Stimulated activated CD4-positive, alpha-beta T cell treated with anti-CD3 and anti-CD28 coated beads, Interleukin-4, amount 100 ng/mL, for 4 hours (primary cell): ENCODE data around the gene RPAP3.

Experiments used
- DNase-seq, 2 experiments: peaks; one replicate each; pipeline ENCODE4 v3.0.0-alpha.2; 2020

RPAP3 gene

DNA sequence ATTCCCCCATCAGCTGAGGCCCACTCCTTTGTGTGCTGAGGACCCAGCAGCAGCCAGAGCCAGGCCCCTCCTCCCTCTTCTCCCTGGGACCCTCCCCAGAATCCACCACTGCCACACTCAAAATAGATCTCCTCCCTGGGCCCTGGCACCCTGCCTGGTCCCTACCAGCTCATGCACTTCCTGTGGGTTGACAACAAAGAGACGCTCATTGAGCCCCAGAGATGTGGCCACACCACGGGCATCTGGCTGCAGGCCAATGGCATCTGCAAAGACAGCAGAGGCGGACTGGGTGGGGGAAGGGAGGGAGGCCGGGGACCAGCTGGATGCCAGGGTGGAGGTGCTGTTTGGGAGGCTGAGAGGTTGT is 35.5 kb upstream of the RPAP3 start:
- peak; percentile 29 to 34 for DNase-seq

DNA sequence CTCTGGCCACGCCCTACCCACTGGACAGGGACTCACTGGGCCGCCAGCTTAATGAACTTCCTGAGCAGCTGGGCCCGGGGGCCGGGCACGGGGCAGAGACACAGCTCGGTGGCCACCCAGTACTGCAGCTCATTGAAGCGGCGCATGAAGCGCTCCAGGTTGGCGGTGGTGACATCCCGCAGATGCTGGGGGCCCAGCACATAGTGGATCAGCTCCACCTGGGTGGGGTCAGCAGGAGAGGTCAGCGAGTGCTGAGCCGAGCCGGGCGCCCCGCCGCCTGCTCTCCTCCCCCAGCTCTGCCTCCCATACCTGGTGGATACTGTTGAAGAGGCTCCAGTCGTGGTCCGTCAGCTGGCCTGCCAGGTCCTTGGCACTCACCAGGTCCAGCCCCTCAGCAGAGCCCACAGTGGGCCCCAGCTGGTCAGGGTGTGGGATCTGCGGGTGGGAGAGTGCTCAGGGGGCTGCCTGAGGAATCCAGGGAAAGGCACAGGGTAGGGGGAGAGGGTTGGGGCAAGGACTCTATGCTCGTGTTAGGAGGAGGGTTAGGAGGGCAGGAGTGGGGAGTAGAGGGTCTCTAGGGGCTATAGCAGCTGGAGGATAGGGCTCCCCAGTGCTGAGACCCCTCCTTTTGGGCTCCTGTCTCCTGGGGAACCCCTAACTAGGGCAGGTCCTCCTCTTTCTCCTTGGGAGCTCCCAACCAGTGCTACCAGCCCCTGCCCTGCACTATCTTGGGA is 34.9 kb upstream of the RPAP3 start:
- no peak for DNase-seq

DNA sequence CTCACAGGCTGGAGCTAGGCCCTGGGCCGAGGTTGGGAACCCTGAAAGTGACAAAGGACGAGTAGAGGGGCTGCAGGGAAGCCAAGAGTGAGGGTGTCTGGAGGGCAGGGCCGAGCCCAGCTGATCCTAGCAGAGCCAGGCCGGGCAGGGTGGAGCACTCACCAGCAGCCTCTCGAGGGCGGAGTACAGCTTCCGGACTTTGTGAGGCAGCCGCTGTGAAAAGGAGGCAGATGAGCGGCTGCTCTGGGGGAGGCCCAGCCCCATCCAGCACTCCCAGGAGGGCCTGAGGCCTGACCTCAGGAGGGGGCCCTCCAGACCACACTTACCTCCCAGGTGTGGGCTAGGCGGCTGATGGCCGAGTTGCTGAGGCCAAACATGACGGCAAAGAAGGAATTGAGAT is 34.1 kb upstream of the RPAP3 start:
- DNase-seq: no peak

GRCh38 chr12:47739297-47739696 is 33.5 kb upstream of the RPAP3 start:
- DNase-seq: no peak

GRCh38 chr12:47737936-47738594 is 32.2 kb upstream of the RPAP3 start:
- DNase-seq: no peak

DNA sequence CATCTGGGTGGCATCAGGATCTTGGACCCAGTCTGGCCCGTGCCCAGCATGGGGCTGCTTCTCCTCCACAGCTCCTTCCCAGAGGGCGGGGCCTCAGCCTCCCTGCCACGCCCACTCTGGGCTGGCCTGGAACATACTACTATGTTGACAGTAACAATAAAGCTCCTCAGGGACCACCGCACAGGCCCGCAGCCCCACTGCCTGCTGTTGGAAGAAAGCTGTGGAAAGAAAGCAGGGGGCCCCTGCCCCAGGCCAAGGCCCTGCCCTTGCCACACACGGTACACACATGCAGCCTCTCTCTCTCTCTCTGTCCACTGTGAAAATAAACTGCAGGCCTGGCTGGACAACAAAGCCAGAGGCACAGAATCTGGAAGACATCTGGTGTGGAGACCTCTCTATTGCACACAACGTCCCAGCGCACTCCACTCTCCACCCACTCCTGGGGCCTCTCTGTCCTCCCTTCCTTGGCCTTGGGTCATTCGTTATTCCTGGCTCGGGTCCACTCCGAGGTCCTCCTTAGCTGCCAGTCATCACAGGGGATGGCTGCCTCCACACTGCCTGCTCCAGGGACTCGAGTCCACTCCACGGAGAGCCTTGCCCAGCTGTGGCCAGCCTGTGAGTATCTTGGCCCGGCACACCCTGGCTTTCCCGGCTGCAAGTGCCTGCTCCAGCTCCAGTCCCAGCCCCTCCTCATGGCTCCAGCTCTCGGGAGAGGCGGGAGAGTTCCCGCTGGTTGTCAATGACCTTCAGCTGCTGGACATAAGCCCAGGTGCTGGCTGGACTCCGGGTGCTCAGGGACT is 31.2 kb upstream of the RPAP3 start:
- no peak for DNase-seq

- no peak for DNase-seq
Measured at GRCh38 chr12:47736216-47736615, 30.4 kb upstream of the RPAP3 start.

- DNase-seq: no peak
Measured at GRCh38 chr12:47735649-47736048, 29.8 kb upstream of the RPAP3 start.

DNA sequence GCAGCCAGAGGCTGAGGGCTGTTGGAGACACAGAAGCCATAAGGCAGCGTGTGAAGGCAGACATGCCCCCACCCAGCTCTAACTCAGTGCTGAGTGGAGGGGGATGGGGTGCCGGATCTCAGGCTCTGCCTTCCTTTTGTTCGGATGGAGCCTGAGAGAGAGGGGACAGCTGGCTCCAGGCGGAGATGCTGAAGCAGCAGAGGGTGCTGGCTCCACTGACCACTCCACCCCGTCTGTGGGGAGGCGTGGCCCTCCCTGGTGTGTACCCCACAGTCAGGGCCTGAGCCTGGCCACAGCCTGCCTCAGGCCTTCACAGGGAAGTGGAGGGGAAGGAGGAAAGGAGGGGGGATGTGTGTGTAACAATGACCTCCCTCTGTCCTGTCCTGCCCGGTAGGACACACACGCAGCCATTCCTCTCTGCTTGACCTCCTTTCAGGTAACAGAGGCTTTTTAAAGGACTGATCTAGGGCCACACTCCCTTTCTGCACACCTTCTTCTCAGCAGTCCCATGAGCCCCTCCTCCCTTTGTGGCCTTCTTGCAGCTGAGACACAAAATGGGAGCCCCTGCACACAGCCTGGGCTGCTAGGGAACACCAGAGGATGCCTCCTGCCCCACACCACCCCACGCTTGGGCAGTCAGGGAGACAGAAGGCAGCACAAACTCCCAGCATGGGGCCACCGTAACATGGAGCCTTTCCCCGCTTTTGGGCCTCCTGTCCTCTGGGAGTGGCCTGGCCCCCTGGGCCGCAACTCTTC is 29.1 kb upstream of the RPAP3 start:
- DNase-seq: no peak

DNA sequence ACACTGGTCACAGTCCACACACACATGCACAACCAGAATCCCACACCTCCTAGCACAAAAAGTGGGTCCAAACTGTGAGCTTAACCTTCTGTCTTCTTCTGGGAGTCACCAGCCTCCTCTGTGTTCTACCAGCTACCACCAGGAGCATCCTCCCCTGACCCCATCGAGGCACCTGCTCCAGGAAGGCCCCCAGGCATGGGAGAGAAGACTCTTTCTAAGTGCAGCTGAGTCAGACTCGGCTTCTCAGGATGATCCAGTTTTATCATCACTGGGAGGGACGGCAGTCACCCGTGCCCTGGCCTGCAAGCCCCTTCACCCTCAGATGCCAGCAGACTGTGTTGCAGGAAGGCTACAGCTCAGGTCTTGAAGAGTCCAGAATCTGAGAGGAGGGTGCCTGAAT is 27.3 kb upstream of the RPAP3 start:
- DNase-seq: no peak

GRCh38 chr12:47732504-47732903 is 26.7 kb upstream of the RPAP3 start:
- no peak for DNase-seq

- no peak for DNase-seq
Measured at GRCh38 chr12:47731723-47732122, 25.9 kb upstream of the RPAP3 start.

GRCh38 chr12:47730341-47730744 is 24.5 kb upstream of the RPAP3 start:
- no peak for DNase-seq

GRCh38 chr12:47729233-47729632 is 23.4 kb upstream of the RPAP3 start:
- DNase-seq: no peak

DNA sequence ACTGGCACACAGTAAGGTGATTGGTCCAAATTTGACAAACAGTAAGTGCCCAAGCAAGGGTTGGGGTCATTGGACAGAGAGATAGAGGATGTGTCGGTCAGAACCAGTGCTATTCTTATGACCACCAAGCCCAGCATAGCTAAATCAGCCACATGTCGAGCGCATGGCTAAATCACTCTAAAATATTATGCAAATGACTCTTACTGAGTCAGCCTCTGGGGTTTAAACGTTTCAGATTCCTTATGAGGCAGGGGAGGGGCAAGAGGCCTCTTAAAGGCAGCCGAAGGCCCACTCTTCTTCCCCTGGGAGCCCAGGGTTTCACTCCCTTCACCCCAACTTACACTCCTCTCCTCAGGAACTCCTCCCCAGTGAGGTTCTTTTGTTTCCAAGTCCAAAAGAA is 20.1 kb upstream of the RPAP3 start:
- no peak for DNase-seq

DNA sequence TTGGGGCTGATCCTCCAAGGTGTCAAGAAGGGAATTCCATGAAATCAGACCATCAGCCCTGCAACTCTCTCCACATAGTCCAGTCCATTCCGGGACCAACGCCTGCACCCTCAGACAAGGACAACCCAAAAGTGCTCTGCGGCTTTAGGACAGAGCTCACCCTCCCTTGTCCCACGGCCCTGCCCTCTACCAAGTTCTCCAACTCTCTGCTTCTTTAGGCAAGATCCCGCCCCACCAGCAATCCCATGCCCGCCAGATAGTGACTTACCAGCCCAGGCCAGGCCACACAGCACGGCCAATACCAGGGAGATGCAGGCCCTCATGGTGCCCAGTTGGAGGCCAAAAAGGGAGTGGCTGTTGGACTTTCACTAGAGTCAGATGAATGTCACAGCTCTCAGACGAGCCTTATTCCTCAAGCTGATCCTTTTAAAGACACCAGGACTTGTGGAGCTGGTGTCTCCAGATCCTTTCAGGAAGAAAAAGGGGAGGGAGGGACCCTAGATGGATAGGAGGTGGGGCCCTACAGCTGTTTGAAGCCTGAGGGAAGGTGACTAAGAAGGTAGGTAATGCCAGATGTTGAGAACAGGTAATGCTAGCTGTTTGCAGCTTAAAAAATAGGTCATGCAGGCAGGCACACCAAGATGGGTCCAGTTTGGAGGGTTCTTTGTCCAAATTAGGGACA is 19.4 kb upstream of the RPAP3 start, which contains the start of gene ENDOU:
Gene ENDOU, minus strand, starts transcription at position 400 of the 682 bp plus-strand sequence. Its CDS starts 77 bp downstream, at position 323.
- DNase-seq: no peak

DNA sequence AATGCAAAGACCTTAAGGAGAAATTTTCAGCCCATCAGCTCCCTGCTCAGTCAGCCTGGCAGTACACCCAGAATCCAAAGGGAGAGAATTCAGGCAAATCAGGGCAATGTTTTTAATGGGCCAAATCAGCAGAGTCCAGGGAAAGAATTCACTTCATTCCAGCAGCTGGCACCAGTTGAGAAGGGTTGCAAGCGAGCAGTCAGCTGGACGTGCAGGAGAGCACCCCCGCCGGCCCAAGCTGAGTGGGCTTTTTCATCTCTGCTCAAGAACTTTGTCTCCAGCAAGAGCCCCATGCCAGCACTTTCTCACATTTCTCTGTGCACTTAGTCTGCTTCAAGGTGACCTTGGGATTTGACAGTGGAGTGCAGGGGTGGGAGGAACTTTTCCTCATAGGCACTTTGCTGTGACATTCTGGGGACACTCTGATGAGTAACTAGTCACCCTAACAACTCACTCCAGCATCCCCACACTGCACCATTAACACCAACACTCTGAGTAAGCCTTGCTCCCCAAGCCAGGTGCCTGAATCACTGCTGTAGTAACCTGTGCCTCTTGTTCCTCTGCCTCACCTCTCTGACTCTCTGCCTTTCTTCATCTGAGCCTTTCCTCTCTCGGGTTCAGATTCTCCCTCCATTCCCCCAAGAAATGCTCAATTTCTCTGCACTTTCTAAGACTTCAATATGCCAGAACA is 17.3 kb upstream of the RPAP3 start:
- no peak for DNase-seq

DNA sequence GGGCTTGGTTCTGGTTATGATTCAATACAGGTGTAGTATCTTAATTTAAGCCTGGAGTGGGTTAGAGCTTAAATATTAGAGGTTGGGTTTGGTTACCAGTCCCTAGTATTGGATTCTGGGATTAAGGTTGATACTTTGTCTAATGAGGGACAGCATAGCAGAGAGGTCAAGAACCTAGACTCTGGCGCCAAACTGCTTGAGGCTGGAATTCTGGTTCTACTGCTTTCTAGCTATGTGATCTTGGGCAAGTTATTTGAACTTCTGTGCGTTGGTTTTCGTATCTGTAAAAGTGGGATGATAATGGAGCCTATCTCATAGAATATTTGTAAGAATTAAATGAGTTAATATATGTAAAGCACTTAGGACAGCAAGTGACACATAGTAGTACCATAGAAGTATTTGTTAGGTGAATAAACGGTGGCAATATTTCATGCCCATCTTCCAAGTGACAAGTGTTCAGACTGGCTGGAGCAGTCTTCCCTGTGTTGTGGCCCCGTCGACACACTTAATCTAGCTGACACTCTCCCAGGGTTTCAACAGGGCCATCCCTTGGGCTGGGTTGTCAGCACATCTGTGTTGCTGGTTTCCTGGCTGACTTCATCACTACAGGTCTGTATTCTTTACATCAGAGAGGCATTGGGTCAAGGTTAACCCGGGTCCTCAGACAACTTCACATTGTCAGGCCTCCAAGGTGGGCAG is 16.5 kb upstream of the RPAP3 start:
- no peak for DNase-seq

DNA sequence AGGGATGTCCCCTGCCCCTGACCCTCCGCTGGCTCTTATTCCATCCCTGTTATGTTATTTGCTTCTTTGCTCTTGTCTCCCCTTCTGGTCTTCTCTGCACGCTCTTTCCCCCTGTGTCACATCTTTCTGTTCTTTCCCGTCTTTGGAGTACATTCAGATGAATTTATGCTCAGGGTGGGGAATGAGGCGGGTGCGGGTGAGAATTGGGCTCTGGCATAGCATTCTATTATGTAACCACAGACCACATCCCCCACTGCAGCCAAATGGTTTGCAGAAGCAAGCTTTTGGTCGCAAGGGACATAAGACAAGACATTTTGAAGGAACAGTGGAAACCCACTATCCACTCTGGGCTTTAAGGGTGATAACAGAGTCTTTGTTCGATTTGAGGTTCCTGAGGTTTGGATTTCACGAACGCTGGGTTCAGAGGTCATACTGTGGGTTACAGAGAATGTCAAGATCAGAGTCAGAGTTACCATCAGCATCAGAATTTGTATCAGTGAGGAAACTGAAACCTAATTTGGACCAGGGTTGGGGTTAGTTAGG is 15.7 kb upstream of the RPAP3 start:
- DNase-seq: no peak

DNA sequence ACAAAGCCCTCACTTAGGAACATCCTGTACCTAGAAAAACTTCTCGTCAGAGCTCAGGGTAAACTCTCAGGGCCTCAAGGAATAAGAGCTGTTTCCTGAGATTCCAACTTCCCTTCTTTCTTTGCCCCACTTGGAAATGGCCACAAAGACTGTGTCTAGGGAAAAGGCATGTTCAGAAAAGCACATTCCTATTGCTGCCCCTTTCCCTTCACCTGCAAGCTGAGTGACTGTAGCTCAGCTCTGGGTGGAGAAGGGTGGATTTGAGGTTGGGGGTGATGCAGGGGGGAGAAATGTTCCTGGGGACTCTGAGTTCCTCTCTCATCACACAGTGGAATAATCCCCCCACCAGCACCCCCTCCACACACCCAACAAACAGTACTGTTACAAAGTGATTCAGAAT is 12.7 kb upstream of the RPAP3 start:
- no peak for DNase-seq
